ENCODE results near the gene ARSB. TPM values are rescaled to one million over a fixed set of nuclear protein-coding genes. Genes with fewer than 3 reads are reported as not detected.
A peak's percentile ranks its signal among the peaks of the same experiment; 100 is the strongest.

Gene ARSB
- polyA plus RNA-seq, 1 of the 3 experiments (the other 2 are of a cell fraction): 12.5 TPM

DNA sequence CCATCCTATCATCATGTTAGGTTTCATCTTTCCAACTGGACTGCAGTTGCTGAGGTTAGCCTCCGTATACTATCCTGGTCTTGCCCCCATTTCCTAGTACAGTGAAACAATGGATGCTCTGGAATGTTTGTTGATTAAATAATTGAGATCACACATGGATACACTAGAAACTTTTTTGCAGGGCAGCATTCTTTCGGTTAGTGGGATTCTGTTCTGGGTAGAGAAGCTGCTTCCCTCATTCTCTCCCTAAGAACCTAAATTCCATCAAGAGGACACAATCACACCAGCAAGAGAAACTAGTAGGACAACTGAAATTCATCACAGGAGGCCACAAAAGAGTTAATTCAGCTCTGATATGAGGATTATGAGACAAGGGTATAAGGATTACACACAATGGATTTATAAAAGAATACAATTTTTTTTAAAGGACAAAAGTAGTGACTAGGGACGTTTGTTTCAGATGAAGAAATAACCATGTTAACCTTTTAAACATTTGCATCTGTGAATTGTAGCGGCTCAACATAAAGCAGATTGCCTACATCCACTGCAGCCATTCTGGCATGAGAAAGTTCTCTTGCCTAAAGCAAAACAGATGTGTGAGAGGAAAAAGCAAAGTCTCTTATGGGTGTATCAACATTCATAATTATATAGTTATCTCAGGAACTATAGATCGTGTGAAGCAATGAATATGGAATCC is 173.8 kb downstream of the ARSB start:
- peak; percentile 52 for DNase-seq
- H3K9ac ChIP-seq: no peak overlapping the region
- peaks cover 10% of the 10 kb centered on the region for H3F3A ChIP-seq (replicated peaks; ENCODE audit: insufficient read depth)
- no peaks in the 10 kb centered on the region for H4K20me1 ChIP-seq (ENCODE audit: insufficient read depth)
- CTCF ChIA-PET: interaction anchor here (0.8 to 1.6 kb wide), 5 partner anchors 74 to 338 kb away, joined by 3 read pairs; no protein-coding TSS in a partner anchor
- H3K9me3 ChIP-seq: no peaks in the 10 kb centered on the region
- H3K27me3 ChIP-seq (ENCODE audit: insufficient read depth): no peaks in the 10 kb centered on the region
- H3K4me2 ChIP-seq: peak overlapping the region; percentile 6; the same call in 1 of the 2 replicates
- H2AFZ ChIP-seq (ENCODE audit: low read depth): 0 out of 2 replicates have a peak overlapping the region, but pooled peaks have one; percentile 25
- H3K79me2 ChIP-seq (ENCODE audit: insufficient read depth): no peaks in the 10 kb centered on the region
- H3K36me3 ChIP-seq (replicated peaks in 1 of 2; ENCODE audit: control insufficient read depth in 1 of 2, insufficient read depth in 2 of 2, low read length in 1 of 2): no peaks in the 10 kb centered on the region
- peaks cover 14 to 51% of the 10 kb centered on the region in 2 experiments for H3K4me1 ChIP-seq (ENCODE audit: control insufficient read depth in 1 of 2, insufficient read depth in 2 of 2, low read depth in 1 of 2, low read length in 1 of 2)
- H3K27ac ChIP-seq (ENCODE audit: low read depth in 2 of 2, low read length in 1 of 2): peak overlapping the region; percentile 68 to 96
- no peak overlapping the region for H3K4me3 ChIP-seq (ENCODE audit: low read depth in 2 of 2, low read length in 1 of 2)
- WGBS (ENCODE audit: low lambda C conversion rate): 28% methylated on average over 5 of the region's 5 CpGs
- no peaks in the 10 kb centered on the region for H3K9me2 ChIP-seq
- POLR2A ChIA-PET: no interaction called here
- TF ChIP-seq FOXJ3 (CRISPR knock-in tag; IDR thresholded peaks at IDR 0.05) (peak; percentile 53; the same call in 1 of the 2 replicates), NRF1 (IDR thresholded peaks at IDR 0.05; ENCODE audit: low read depth, low read length) (no peak), RCOR1 (IDR thresholded peaks at IDR 0.05; ENCODE audit: low read length) (peak; percentile 99), RAD21 (IDR thresholded peaks at IDR 0.05; ENCODE audit: low read length) (peak; percentile 37; the same call in 1 of the 2 replicates), RFX5 (IDR thresholded peaks at IDR 0.05; ENCODE audit: low read length) (no peak), YY1 (IDR thresholded peaks at IDR 0.05; ENCODE audit: low read depth) (no peak), CHD2 (IDR thresholded peaks at IDR 0.05; ENCODE audit: low read length, partially characterized antibody) (peak; percentile 76), NFIC (IDR thresholded peaks at IDR 0.05; ENCODE audit: borderline replicate concordance) (0 out of 2 replicates have a peak, but pooled peaks have one; percentile 17), EP300 (IDR thresholded peaks at IDR 0.05; ENCODE audit: borderline replicate concordance in 1 of 2, low read depth in 1 of 2, low read length in 1 of 2) (peak in 1 of 2 experiments; percentile 94; a peak in 2 of 4 replicates), GATA2 (CRISPR knock-in tag; IDR thresholded peaks at IDR 0.05) (peak; percentile 58; the same call in 1 of the 2 replicates), PBX3 (IDR thresholded peaks at IDR 0.05) (0 out of 2 replicates have a peak, but pooled peaks have one; percentile 5), POLR2AphosphoS5 (IDR thresholded peaks at IDR 0.05; ENCODE audit: low read depth, low read length) (peak; percentile 56; the same call in 1 of the 2 replicates), ELF1 (IDR thresholded peaks at IDR 0.05) (no peak), TCF12 (IDR thresholded peaks at IDR 0.05) (peak; percentile 88)

DNA sequence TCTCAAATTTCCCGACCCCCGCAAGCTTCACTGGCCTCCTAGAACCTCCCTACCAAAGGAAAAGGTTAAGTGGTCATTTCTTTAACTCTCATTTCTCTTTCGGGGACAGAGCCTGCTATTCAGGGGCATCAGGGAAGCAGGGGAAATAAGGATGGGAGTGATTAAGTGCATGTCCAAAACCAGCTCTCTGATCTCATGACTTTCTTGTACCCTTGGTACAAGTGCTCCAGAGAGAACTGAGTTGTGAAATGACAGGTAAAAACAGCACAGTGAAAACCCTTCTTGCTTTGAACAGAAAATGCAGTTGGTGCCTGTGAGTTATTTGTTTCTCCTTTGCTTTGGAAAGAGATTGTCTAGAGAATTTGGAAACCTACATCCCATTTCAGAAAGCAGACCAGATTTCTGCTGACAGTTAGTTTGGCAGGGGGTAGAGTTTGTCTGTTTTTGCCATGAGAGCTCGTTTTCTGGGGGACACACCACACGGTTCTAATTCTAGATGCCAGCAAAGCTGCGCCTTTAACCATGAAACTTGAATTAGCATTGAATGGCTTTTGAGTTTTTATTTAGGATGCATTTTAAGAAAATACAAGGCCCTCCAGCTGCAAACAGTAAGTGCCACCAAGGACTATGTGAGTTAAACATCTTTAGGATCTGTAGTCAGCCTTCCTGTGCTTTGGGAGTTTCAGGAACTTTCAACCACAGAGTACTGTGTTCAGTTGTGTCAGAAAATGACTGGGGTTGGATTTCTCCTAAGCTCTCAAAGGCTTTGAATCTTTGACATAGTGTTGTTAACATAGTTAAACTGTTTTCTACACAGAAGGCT is 174.8 kb downstream of the ARSB start:
- H3K9me3 ChIP-seq: no peaks in the 10 kb centered on the region
- H3F3A ChIP-seq (replicated peaks; ENCODE audit: insufficient read depth): peaks cover 15% of the 10 kb centered on the region
- H3K27ac ChIP-seq (ENCODE audit: low read depth in 2 of 2, low read length in 1 of 2): peak overlapping the region; percentile 68 to 96
- no peak overlapping the region for H2AFZ ChIP-seq (ENCODE audit: low read depth)
- 92% methylated on average over 6 of the region's 6 CpGs for WGBS (ENCODE audit: low lambda C conversion rate)
- peaks cover 23 to 61% of the 10 kb centered on the region in 2 experiments for H3K4me1 ChIP-seq (ENCODE audit: control insufficient read depth in 1 of 2, insufficient read depth in 2 of 2, low read depth in 1 of 2, low read length in 1 of 2)
- DNase-seq: no peak
- no peaks in the 10 kb centered on the region for H4K20me1 ChIP-seq (ENCODE audit: insufficient read depth)
- POLR2A ChIA-PET: interaction anchor here (0.8 kb wide), 1 partner anchor 15 kb away, joined by 4 read pairs; no protein-coding TSS in a partner anchor
- no peaks in the 10 kb centered on the region for H3K9me2 ChIP-seq
- H3K27me3 ChIP-seq (ENCODE audit: insufficient read depth): no peaks in the 10 kb centered on the region
- no peak overlapping the region for H3K4me3 ChIP-seq (ENCODE audit: low read depth in 2 of 2, low read length in 1 of 2)
- H3K36me3 ChIP-seq (replicated peaks in 1 of 2; ENCODE audit: control insufficient read depth in 1 of 2, insufficient read depth in 2 of 2, low read length in 1 of 2): no peaks in the 10 kb centered on the region
- CTCF ChIA-PET: interaction anchor here (0.6 to 2.3 kb wide), 15 partner anchors 11 to 1607 kb away, joined by 3 to 11 read pairs (median 3); partner anchors contain the start of gene SCAMP1
- 0 out of 2 replicates have a peak overlapping the region, but pooled peaks have one; percentile 6 for H3K4me2 ChIP-seq
- no peaks in the 10 kb centered on the region for H3K79me2 ChIP-seq (ENCODE audit: insufficient read depth)
- H3K9ac ChIP-seq: no peak overlapping the region
- no peak for TF ChIP-seq SIN3A (IDR thresholded peaks at IDR 0.05; ENCODE audit: borderline replicate concordance, low read depth, low read length)
- no peak for TF ChIP-seq EZH2phosphoT487 (IDR thresholded peaks at IDR 0.05; ENCODE audit: borderline replicate concordance, low read depth)
- no peak for TF ChIP-seq ZBTB33 (IDR thresholded peaks at IDR 0.05; ENCODE audit: borderline replicate concordance, low read depth)
- no peak for TF ChIP-seq PBX3 (IDR thresholded peaks at IDR 0.05)
- TF ChIP-seq RAD21 (IDR thresholded peaks at IDR 0.05; ENCODE audit: low read length): no peak
- TF ChIP-seq POLR2AphosphoS5 (IDR thresholded peaks at IDR 0.05; ENCODE audit: low read depth, low read length): no peak
- no peak for TF ChIP-seq TEAD4 (IDR thresholded peaks at IDR 0.05; ENCODE audit: borderline replicate concordance, insufficient read depth)
- no peak for TF ChIP-seq EP300 (IDR thresholded peaks at IDR 0.05; ENCODE audit: borderline replicate concordance in 1 of 2, low read depth in 1 of 2, low read length in 1 of 2)
- TF ChIP-seq, protein P1, sequence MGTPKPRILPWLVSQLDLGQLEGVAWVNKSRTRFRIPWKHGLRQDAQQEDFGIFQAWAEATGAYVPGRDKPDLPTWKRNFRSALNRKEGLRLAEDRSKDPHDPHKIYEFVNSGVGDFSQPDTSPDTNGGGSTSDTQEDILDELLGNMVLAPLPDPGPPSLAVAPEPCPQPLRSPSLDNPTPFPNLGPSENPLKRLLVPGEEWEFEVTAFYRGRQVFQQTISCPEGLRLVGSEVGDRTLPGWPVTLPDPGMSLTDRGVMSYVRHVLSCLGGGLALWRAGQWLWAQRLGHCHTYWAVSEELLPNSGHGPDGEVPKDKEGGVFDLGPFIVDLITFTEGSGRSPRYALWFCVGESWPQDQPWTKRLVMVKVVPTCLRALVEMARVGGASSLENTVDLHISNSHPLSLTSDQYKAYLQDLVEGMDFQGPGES (IDR thresholded peaks at IDR 0.05; ENCODE audit: low read depth, low read length): no peak

All from SK-N-SH (cell line).